Cardiac muscle cell (in vitro differentiated cells and primary cell): ENCODE measurements around the gene ABHD11. TPM values are rescaled to one million over a fixed set of nuclear protein-coding genes. Genes with fewer than 3 reads are reported as not detected.
A peak's percentile ranks its signal among the peaks of the same experiment; 100 is the strongest.
"Not testable (repeated sequence)": the region's sequence is repeated elsewhere in the genome, so short reads cannot be mapped to it uniquely, and the experiment has no call there.

ENCODE experiments used
- DNase-seq, 2 donors: peaks; one replicate each; pipeline versions ENCODE4 v3.0.0 to v3.0.0-alpha.2; 2010 to 2017; ENCODE audit warnings: low read depth in 1 of 2, low spot score in 1 of 2
- H3K27ac ChIP-seq: fragments of 200-600 bp; sonication (generic); 2 replicates; pipeline ENCODE4 v1.5.1; 2016
- H3K27me3 ChIP-seq: fragments of 200-600 bp; sonication (generic); 2 replicates; pipeline ENCODE4 v1.6.0; 2016; ENCODE audit warnings: control low read depth
- H3K36me3 ChIP-seq: fragments of 200-600 bp; sonication (generic); 2 replicates; pipeline ENCODE4 v1.5.1; 2016; ENCODE audit warnings: control low read depth
- H3K4me1 ChIP-seq: fragments of 200-600 bp; sonication (generic); 2 replicates; pipeline ENCODE4 v1.8.1; 2017; ENCODE audit warnings: low read depth, mild to moderate bottlenecking, mixed run types
- H3K4me3 ChIP-seq: fragments of 200-600 bp; sonication (generic); 2 replicates; pipeline ENCODE4 v1.5.1; 2016; ENCODE audit warnings: mild to moderate bottlenecking
- H3K9me3 ChIP-seq: fragments of 200-600 bp; sonication (generic); 2 replicates; pipeline ENCODE4 v1.5.1; 2017; ENCODE audit warnings: low read depth, mild to moderate bottlenecking, control low read depth
- polyA plus RNA-seq: library from polyadenylated mRNA; unstranded; fragments of >200 nt; fragmentation: Nextera tagmentation; extraction: Ambion mirVana; gene quantifications from 2 replicates; pipeline ENCODE4 v1.2.1, GENCODE V29; 2016
- total RNA-seq: library from RNA; depleted of rRNA; stranded (reverse); fragments of >200 nt; gene quantifications from 2 replicates; pipeline ENCODE4 v1.2.3, GENCODE V29; 2016
- TF ChIP-seq, protein P1 (sequence below): IDR thresholded peaks from 2 replicates; pipeline ENCODE4 v1.5.1; 2012; ENCODE audit warnings: low read depth, mild to moderate bottlenecking, low read length

Gene ABHD11
- total and polyA plus RNA-seq, 2 experiments from 2014 or later = 30.9 to 59.6 TPM

GRCh38 chr7:73721377-73721817, 17.2 kb downstream of the ABHD11 start:
- H3K4me1 ChIP-seq = no peaks in the 10 kb centered on the region
- H3K27me3 ChIP-seq = peaks cover 7% of the 10 kb centered on the region
- H3K27ac ChIP-seq = no peak overlapping the region
- TF ChIP-seq, protein P1, sequence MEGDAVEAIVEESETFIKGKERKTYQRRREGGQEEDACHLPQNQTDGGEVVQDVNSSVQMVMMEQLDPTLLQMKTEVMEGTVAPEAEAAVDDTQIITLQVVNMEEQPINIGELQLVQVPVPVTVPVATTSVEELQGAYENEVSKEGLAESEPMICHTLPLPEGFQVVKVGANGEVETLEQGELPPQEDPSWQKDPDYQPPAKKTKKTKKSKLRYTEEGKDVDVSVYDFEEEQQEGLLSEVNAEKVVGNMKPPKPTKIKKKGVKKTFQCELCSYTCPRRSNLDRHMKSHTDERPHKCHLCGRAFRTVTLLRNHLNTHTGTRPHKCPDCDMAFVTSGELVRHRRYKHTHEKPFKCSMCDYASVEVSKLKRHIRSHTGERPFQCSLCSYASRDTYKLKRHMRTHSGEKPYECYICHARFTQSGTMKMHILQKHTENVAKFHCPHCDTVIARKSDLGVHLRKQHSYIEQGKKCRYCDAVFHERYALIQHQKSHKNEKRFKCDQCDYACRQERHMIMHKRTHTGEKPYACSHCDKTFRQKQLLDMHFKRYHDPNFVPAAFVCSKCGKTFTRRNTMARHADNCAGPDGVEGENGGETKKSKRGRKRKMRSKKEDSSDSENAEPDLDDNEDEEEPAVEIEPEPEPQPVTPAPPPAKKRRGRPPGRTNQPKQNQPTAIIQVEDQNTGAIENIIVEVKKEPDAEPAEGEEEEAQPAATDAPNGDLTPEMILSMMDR = no peak
- no peaks in the 10 kb centered on the region for H3K9me3 ChIP-seq
- no peaks in the 10 kb centered on the region for H3K36me3 ChIP-seq
- H3K4me3 ChIP-seq = no peak overlapping the region
- DNase-seq = no peak

DNA sequence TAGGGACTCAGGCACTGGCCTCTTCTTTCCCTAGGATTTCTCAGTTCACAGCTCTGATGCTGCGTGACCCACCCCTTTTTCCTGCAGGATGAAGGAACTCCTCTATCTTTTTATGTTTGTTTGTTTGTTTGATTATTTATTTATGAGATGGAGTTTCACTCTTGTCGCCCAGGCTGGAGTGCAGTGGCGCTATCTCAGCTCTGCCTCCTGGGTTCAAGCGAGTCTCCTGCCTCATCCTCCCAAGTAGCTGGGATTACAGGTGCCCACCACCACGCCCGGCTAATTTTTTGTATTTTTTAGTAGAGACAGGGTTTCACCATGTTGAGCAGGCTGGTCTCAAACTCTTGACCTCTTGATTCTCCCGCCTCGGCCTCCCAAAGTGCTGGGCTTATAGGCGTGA, 18.2 kb downstream of the ABHD11 start:
- H3K27me3 ChIP-seq, H3K27ac ChIP-seq, H3K4me3 ChIP-seq, H3K9me3 ChIP-seq, DNase-seq, H3K4me1 ChIP-seq, H3K36me3 ChIP-seq: not testable (repeated sequence)

GRCh38 chr7:73719806-73720169, 18.8 kb downstream of the ABHD11 start:
- H3K27ac ChIP-seq = no peak overlapping the region
- TF ChIP-seq, protein P1 = no peak
- H3K4me1 ChIP-seq = no peaks in the 10 kb centered on the region

GRCh38 chr7:73718905-73719805, 19.4 kb downstream of the ABHD11 start, which contains the start of gene STX1A:
Gene STX1A (minus strand): TSS chr7:73719669. CDS start chr7:73719631, 38 bp downstream.
- peak within 1 kb of the TSS; percentile 99 for H3K4me3 ChIP-seq
- H3K27ac ChIP-seq = no peak within 1 kb of the TSS
- no peaks in the 10 kb centered on the region for H3K4me1 ChIP-seq
- H3K9me3 ChIP-seq = no peaks in the 10 kb centered on the region
- peaks cover 7% of the 10 kb centered on the region for H3K27me3 ChIP-seq
- TF ChIP-seq, protein P1 = no peak
- H3K36me3 ChIP-seq = no peaks in the 10 kb centered on the region
- DNase-seq = peak; percentile 75 to 87

More at GRCh38 chr7:73719806-73720169, 18.8 kb downstream of the ABHD11 start:
- Histone ChIP-seq H3K4me3 (peak overlapping the region; percentile 99), H3K36me3 (no peaks in the 10 kb centered on the region), H3K9me3 (no peaks in the 10 kb centered on the region), H3K27me3 (peaks cover 7% of the 10 kb centered on the region)
- DNase-seq = no peak

DNA sequence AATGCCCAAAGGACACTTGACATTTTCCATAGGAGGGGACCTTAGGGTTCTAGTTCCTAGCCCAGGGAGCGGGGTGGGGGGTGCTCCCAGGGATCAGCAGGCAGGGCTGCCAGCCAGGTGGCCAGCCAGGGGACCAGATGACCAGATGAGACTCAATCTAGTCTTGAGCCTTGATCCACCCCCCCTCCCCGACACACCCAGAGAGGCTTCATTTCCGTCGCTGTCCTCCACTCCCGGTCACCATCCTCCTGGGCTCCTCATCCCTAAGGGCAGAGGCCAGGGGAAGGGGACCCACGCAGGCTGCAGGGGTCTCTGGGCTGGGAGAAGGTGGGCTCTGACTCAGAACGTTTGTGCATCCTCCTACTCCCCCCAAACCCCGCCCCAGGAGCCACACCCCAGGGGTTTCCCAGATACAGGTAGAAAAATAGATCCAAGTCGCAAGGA, 20.1 kb downstream of the ABHD11 start:
- DNase-seq = no peak
- H3K27ac ChIP-seq = no peak overlapping the region
- peaks cover 7% of the 10 kb centered on the region for H3K27me3 ChIP-seq

More for the DNA sequence above, 20.1 kb downstream of the ABHD11 start:
- TF ChIP-seq, protein P1 = no peak
- Histone ChIP-seq H3K4me1 (no peaks in the 10 kb centered on the region), H3K9me3 (no peaks in the 10 kb centered on the region), H3K36me3 (no peaks in the 10 kb centered on the region), H3K4me3 (peak overlapping the region; percentile 99)
